HEK293 (cell line): ENCODE results near the gene CASP10.

Experiments used
- HOXA7 ChIP-seq: sonication (generic); formaldehyde crosslinking; IDR thresholded peaks from 2 replicates; pipeline ENCODE4 v1.8.1; 2022; ENCODE audit warnings: missing genetic modification reagents, borderline replicate concordance
- KLF1 ChIP-seq: fragments of 450-650 bp; formaldehyde crosslinking; IDR thresholded peaks from 2 replicates; pipeline ENCODE4 v1.5.1; 2016; ENCODE audit warnings: missing biosample characterization, missing genetic modification characterization
- PRDM10 ChIP-seq: fragments of 450-650 bp; formaldehyde crosslinking; IDR thresholded peaks from 2 replicates; pipeline ENCODE4 v1.5.1; 2016; ENCODE audit warnings: missing biosample characterization, missing genetic modification characterization
- SP2 ChIP-seq: fragments of 450-650 bp; formaldehyde crosslinking; IDR thresholded peaks from 2 replicates; pipeline ENCODE4 v1.5.1; 2016; ENCODE audit warnings: missing biosample characterization, missing genetic modification characterization
- ZBTB11 ChIP-seq: fragments of 450-650 bp; formaldehyde crosslinking; conservative IDR thresholded peaks from 2 replicates; pipeline ENCODE4 v1.5.1; 2016; ENCODE audit warnings: low read depth, missing biosample characterization, missing genetic modification characterization
- ZBTB17 ChIP-seq: fragments of 450-650 bp; formaldehyde crosslinking; IDR thresholded peaks from 2 replicates; pipeline ENCODE4 v1.5.1; 2016; ENCODE audit warnings: missing biosample characterization, missing genetic modification characterization
- ZEB2 ChIP-seq: fragments of 450-650 bp; formaldehyde crosslinking; IDR thresholded peaks from 2 replicates; pipeline ENCODE4 v1.5.1; 2016; ENCODE audit warnings: missing biosample characterization, missing genetic modification characterization
- ZNF19 ChIP-seq: fragments of 450-650 bp; formaldehyde crosslinking; IDR thresholded peaks from 2 replicates; pipeline ENCODE4; 2016; ENCODE audit warnings: missing biosample characterization, missing genetic modification characterization, low read depth
- ZNF280C ChIP-seq: fragments of 450-650 bp; formaldehyde crosslinking; IDR thresholded peaks from 2 replicates; pipeline ENCODE4 v1.5.1; 2016; ENCODE audit warnings: missing biosample characterization, missing genetic modification characterization
- ZNF449 ChIP-seq: fragments of 450-650 bp; formaldehyde crosslinking; IDR thresholded peaks from 2 replicates; pipeline ENCODE4 v1.5.1; 2017; ENCODE audit warnings: missing biosample characterization, mild to moderate bottlenecking, missing genetic modification characterization, moderate library complexity
- ZNF473 ChIP-seq: fragments of 450-650 bp; formaldehyde crosslinking; IDR thresholded peaks from 2 replicates; pipeline ENCODE4 v1.5.1; 2017; ENCODE audit warnings: missing biosample characterization, missing genetic modification characterization
- ZNF501 ChIP-seq: fragments of 450-650 bp; formaldehyde crosslinking; IDR thresholded peaks from 2 replicates; pipeline ENCODE4 v1.5.1; 2016; ENCODE audit warnings: missing biosample characterization, missing genetic modification characterization
- ZNF513 ChIP-seq: fragments of 450-650 bp; IDR thresholded peaks from 2 replicates; pipeline ENCODE4 v1.5.1; 2018; ENCODE audit warnings: missing biosample characterization, missing genetic modification characterization
- ZNF561 ChIP-seq: fragments of 450-650 bp; IDR thresholded peaks from 2 replicates; pipeline ENCODE4 v1.5.1; 2018; ENCODE audit warnings: missing biosample characterization, missing genetic modification characterization, borderline replicate concordance

The CASP10 gene

GRCh38 chr2:201231781-201232466 lies 49.0 kb downstream of the CASP10 start (continued):
- TF ChIP-seq ZNF280C (tag by site-specific recombination) (no peak), PRDM10 (peak; percentile 28; the same call in 1 of the 2 replicates), ZEB2 (tag by site-specific recombination) (no peak), ZNF501 (tag by site-specific recombination) (no peak), SP2 (tag by site-specific recombination) (peak; percentile 28), ZBTB17 (tag by site-specific recombination) (peak; percentile 87), ZNF473 (tag by site-specific recombination) (no peak), ZNF19 (tag by site-specific recombination) (no peak), ZNF561 (tag by site-specific recombination) (peak; percentile 74; the same call in 1 of the 2 replicates), KLF1 (tag by site-specific recombination) (no peak), ZNF449 (no peak), HOXA7 (CRISPR knock-in tag) (no peak), ZNF513 (tag by site-specific recombination) (no peak), ZBTB11 (tag by site-specific recombination) (peak; percentile 85)
